Measurements from ENCODE around the gene F10.

The F10 gene

DNA sequence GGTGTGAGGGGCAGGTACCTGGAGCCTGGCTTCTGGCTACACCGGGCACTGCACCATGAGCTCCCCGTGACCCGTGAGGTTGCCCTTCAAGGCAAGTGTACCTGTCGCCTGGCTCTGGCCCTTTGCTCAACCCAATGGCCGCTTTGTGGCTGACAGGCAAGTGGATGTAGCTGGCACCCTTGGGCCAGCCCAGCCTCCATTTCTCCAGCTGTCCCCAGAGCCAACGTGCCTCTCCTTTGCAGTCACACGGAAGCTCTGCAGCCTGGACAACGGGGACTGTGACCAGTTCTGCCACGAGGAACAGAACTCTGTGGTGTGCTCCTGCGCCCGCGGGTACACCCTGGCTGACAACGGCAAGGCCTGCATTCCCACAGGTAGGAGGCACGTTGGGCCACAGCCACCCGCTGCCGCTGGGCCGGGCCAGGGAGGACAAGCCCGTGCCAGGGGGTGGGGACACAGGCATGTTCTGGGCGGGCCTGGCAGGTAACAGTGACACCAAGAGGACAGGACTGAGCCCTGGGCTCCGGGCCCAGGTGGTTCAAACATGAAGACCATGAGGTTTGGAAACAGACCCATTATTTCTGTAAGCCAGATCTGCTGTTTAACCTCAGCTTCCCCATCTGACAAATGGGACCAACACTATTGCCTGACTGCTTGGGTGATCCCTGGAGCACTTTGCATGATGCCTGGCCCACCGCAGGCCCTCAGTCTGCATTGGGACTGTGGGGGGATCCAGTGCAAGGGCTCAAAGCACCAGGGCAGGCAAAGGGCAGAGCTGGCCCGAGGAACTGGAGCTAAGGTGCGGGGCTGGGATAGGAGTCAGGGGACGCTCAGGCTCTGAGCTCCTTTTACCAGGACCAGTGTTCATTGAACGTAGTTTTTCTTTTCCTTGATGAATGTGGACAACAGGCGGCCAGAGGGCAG is 18.3 kb downstream of the F10 start:
- no peak for DNase-seq

DNA sequence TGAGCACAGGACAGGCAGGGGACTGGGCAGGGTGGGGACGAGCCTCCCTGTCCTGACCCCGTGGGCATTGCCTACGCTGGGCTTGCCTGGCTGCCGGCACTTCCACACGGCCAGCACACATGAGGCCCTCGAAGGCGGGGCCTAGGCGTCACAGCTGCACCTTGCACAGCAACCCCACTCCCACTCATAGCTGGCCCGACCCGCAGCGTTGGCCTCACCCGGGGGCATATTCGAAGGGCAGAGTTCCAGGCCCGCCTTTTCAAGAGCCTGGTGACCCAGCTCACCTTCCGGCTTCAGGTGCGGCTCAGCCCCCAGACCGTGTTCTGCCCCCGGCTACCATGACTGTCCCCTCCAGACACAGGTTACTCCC is 19.0 kb downstream of the F10 start:
- no peak for DNase-seq

DNA sequence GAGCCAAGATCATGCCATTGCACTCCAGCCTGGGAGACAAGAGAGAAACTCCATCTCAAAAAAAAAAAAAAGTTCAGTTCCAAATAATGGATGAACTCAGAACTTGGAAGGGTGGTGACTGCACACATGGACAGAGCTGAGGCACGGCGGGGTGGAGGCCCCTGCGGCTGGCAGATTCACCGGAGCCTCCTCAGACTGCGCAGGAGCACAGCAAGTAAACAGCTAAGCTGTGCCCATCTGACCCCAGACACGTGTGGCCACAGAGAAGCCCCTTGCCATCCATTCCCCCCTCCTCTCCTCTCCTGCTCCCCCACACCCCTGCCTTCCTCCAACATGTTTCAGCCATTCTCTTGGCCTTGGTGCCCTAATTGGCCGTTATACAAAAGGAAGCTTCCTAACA is 20.3 kb downstream of the F10 start:
- DNase-seq = no peak

DNA sequence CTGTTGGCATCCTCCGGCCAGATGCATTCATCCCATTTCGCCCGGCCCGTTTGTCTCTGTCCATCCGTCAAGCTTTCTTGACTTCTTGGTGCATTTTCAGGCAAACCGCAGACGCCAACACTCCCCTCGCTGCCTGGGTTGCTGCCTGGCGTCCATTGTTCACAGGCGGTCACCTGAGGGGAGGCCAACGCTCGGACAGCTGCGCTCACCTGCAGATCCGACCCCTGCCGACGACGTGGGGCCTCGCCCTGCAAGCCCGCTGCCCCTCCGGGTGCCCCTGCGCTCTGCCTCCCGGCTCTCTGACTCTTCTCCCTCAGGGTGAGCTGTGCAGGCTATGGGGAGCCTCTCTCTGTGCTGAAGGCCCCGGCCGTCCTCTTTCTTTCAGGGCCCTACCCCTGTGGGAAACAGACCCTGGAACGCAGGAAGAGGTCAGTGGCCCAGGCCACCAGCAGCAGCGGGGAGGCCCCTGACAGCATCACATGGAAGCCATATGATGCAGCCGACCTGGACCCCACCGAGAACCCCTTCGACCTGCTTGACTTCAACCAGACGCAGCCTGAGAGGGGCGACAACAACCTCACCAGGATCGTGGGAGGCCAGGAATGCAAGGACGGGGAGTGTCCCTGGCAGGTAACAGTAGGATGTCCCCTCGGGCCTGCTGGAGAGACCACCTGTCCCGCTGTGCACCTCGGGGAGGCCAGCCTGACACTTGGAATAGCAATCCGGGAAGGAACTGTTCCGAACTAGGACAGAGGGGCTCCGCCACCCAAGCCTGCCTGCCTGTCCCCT is 21.1 kb downstream of the F10 start:
- no peak for DNase-seq

DNA sequence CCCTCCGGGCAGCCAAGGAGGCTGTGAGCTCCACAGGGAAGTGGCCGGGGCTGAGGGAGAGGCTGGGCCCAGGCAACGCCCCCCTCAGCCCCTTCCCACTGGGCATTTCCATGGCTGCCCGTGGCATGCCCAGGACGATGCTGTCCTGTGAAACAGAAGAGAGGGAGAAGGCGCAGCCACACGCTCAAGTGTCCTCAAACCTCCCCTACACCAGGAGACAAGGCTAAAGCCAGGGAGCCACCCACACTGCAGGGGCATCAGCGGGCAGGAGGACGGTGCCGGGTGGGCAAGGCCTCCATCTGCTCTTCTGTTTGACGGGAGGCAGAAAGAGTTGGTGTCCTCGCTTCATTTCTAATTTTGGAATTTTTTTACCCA is 21.6 kb downstream of the F10 start:
- no peak for DNase-seq

DNA sequence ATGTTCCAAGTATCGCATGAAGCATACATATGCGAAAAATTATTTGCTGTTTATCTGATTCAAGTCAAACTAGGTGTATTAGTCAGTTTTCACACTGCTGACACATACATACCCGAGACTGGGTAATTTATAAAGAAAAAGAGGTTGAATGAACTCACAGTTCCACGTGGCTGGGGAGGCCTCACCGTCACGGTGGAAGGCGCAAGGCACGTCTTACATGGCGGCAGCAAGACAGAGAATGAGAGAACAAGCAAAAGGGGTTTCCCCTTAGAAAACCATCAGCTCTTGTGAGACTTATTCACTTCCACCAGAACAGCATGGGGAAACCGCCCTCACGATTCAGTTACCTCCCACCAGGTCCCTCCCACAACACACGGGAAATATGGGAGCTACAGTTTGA is 22.9 kb downstream of the F10 start:
- DNase-seq = no peak

DNA sequence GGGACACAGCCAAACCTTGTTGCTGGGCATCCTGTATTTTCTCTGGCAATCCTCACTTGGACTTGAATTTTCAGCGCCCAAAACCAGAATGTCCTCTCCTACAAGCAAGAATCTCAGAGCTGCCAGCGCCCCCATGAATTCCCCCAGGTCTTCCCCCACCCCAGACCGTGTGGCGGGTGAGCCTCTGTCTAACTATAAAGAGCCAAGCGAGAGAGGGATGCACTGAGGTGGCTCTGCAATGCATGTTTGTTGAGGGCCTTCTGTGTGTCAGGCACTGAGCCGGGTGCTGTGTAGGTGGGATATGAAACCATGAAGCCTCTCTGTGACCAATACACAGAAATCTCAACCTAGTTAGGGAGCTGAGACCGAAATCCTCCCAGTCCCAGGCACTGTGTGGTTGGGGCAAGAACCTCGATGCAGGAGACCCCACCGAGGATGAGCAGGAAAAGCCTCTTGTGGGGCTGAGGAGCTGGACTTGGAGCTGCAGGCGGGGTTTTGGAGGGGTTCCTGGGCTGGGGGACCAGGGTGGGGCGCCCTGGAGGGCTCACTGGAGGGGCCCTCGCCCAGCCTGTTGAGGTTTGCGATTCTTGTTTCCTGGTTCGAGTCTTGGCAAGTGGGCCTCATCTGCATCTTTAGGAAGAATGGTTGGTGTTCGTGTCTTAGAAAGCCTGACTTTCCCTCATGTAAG is 23.5 kb downstream of the F10 start:
- DNase-seq = no peak

DNA sequence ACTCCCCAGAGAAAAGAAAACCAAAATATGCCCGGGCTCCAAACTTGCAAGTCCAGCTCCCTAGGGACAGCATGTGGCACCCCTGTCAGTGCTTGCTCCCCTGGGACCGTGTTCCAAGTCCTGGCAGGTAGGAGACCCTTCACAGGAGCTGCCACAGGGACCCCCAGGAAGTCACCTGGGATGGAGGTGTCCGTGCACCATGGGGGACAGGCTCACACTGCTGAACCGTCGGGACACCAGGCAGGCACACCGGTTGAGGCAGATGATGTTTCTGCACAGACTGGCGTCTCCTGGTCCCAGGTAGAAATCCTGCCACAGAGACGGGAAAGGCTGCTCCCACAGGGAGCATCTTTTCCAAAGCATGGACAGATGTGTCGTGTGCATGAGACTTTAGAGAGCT is 24.2 kb downstream of the F10 start:
- no peak for DNase-seq

DNA sequence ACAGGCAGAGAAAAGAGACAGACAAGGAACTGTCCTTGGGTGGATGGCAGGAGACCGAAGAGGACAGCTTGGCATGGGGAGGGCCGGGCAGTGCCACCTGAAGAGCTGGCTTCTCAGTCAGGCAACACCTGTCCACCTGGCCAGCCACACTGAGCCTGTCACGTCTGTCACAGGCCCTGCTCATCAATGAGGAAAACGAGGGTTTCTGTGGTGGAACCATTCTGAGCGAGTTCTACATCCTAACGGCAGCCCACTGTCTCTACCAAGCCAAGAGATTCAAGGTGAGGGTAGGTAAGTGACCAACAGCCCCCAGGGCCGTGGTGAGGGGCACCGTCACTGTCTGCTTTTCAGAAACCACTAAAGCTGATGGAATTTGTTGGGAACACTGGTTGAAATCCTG is 24.6 kb downstream of the F10 start:
- no peak for DNase-seq

DNA sequence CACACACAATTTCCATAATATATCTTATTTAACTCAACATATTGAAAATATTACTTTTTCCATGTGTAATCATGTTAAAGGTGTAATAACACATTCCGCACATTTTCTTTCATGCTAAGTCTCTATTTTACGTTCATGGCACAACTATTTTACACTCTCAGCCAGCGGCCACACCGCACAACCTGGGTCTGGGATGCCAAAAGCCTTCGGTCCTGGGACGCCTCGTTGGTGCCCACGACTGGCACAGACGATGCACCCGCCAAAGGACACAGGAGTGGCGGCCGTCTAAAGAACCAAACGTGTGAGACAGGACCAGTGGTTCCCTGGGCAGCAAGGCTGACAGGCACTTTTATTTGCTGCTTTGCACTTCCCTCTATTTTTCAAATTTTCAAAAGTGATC is 25.8 kb downstream of the F10 start:
- no peak for DNase-seq

DNA sequence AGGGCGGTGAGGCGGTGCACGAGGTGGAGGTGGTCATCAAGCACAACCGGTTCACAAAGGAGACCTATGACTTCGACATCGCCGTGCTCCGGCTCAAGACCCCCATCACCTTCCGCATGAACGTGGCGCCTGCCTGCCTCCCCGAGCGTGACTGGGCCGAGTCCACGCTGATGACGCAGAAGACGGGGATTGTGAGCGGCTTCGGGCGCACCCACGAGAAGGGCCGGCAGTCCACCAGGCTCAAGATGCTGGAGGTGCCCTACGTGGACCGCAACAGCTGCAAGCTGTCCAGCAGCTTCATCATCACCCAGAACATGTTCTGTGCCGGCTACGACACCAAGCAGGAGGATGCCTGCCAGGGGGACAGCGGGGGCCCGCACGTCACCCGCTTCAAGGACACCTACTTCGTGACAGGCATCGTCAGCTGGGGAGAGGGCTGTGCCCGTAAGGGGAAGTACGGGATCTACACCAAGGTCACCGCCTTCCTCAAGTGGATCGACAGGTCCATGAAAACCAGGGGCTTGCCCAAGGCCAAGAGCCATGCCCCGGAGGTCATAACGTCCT is 26.4 kb downstream of the F10 start:
- no peak for DNase-seq

DNA sequence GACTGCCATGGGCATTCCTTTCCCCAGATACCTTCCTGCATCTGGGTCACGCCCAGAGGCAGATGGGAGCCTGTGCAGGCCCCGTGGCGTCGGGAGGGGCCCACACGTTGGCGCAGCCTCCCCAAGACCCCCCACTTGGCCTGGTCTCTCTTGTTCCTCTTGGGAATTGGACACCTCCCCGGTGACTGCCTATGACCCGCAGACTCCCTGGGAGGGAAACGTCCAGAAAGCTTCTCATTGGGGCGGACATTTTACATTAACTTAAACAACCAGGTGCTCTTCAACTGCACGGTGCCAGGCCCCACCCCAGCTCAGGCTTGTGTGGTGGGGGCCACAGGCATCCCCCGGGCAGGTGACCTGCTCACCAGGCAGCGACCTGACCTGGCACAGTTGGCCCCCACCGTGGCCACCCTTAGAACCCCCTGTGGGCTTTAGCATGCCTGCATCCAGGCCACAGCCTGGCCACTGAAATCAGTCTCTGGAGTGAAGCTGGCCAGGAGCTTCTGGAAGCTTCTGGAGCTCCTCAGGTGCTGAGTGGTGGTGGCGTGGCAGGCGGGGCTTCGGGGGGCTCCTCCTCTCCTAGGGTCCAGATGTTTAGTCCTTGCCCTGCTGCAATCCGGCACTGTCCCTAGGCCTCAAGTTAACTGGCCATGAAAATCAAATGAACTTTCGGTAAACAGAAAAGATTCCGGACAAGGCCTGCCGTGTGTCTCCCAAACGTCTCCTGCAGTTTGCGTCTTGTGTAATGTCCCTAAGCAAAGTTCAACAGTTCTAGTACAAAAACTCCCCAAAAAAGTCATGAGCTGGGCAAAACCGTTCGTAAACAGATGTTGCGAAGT is 27.3 kb downstream of the F10 start:
- no peak for DNase-seq

DNA sequence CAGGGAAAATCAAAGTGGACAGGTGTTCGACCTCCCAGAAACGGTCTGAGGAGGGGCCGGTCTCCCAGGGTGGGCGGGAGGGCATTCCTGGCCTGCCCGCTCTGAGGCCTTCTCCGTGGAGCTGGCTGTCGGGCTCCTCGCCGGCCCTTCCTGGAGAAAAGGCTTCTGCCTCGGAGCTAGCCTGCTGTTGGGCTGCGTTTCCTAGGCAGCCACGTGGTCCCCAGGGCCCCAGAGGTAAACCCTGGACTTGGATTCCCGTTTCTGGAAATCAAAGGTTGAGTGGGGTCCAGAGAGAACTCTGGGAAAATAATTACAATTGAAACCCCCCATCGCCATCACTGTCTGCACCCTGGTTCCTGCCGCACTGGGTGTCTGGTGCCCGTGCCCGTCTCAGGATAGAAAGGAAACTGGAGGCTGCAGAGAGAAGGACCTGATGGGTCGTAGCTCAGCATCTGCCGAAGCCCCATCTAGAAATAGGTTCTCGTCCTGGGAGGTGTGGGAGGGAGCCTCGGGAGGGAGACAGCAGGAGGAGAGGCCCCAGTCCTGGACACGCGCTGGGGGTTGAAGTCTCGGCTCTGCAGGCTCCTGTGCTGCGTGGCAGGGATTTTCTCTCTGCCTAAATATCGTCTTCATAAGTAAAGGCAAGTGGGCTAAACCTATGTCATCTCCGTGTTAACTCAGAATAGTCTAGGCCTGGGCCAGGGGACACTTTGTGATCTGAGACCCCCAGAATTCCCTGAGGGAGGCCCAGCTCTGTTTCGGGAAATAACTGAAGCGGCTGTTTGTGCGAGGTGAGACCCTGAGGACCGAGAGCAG is 28.2 kb downstream of the F10 start:
- DNase-seq = no peak

DNA sequence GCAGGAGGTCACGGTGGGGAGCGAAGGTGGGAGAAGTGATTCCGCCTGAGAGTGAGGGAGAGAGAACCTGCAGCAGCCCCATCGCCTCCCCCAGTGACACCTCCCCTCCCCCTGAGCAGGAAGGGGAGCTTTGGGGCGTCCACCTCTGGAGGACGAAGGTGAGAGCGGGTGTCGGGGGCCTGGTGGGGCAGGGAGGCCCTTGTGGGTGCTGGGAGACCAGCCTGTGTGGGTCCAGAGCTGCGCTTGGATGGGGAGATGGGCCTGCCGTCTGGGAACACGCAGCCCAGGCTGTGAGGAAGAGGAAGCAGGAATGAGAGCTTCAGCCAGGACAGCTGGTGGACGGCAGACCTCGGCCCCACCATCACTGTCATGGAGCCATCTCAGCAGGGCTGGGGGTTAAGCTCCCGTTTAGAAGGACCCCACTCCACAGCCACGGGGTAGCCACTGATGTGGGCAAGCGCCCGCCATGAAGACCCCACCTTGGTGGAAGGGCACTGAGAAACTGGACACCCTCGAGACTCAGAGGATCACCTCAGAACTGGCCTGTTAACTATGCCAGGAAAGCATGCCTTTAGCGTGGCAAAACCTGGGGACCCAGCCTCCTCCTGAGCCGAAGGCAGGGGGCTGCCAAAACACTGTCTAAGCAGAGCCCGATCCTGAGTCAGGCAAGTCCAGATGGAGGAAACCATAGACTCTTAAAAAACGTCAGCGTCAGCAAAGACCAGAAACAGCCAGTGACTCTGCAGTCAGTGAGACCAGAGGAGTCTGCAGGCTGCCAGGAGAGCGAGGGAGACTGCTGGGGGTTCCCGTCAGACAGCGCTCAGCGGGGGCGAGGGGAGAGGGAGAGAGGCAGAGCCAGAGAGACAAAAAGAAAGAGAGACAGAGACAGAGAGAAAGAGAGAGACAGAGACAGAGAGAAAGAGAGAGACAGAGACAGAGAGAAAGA is 29.4 kb downstream of the F10 start:
- peak; percentile 81 for DNase-seq

DNA sequence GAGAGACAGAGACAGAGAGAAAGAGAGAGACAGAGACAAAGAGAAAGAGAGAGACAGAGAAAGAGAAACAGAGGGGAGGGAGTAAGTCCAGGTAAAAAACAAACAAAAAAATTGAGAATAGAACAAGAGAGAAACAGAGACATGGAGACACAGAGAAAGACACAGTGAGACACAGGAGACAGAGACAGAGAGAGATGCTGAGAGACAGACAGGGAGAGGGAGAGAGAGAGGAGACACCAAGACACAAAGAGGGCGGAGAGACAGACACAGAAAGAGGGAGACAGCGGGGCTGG is 30.0 kb downstream of the F10 start:
- no peak for DNase-seq

DNA sequence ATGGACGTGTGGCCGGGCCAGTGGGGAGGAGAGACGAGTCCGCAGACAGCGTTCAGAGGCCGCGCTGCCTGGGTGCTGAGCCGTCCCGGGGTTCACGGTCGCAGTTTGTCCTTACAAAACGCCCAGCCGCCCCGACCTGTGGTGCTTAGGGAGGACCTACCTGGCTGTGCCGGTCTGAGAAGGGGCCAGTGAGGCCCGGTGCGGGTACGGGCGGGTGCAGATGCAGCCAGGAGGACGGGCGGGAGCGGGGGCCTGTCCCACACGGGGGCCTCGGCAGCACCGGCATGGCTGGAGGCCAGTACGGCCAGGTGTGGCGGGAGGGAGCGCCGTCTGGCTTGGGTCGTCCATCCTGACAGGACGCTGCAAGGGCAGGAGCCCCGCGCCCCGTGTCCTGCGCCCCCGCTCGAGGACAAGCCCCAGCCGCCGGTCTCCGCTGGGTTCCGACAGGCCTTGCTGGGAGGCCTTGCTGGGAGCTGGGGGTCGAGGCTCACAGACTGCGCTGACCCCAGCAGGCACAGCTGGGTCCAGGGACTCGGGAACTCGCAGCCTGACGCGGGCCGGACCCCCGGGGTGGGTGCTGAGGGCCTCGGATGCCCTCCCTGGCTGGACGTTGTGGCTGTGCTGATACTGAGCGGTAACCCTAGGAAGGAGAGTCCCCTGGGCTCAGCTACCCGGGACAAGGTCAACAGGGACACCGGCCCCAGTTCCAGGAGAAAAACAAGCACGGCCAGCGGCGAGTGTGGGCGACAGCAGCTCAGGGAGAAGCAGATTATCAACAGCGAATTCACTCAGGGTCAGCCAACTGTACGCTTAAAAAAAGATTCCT is 30.6 kb downstream of the F10 start:
- DNase-seq = no peak

DNA sequence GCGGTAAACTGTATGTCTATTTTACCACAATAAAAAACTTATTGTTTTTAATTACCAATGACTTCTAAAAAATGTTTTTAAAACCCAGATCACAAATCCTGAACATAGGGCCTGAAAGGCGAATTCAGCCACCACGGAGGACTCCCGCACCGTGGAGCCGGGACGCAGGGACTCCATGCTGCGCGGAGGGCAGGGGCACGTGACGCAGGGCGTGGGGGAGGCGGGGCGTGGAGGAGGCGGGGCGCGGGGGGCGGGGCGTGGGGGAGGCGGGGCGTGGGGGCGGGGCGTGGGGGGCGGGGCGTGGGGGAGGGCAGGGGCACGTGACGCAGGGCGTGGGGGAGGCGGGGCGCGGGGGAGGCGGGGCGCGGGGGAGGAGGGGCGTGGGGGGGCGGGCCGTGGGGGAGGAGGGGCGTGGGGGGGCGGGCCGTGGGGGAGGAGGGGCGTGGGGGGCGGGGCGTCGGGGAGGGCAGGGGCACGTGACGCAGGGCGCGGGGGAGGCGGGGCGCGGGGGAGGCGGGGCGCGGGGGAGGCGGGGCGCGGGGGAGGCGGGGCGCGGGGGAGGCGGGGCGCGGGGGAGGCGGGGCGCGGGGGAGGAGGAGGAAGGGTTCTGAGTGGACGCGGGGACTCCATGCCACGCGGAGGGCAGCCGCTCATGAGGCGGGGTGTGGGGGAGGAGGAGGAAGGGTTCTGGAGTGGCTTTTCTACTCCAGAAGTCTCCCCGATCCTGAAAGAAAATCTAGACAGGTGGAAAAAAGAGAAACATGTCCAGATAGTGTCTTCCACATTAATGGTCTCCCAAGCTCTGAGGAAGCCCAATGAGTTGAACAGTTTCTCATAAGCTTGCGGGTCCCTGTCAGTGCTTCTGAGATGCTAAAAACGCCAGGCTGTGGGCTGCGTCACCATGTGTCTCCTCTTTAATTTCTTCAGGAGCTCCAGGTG is 31.5 kb downstream of the F10 start:
- peak; percentile 65 for DNase-seq

DNA sequence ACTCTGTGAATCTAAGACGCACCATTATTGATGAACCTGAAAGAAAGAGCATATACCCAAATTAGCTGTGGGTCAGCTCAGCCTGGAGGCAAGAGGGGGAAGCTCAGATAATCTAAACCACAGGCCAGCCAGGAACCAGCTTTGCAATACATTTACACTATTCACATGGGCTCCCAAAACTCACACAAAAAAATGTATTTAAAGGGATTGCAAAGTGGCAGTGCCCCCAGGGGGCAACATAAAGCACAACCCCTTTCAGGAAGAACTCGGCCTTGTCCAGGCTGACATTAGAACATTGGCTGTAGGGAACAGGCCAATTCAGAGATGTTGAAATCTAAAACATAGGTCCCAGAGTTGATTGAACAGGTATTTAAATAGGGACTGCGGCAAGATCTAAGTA is 32.6 kb downstream of the F10 start:
- no peak for DNase-seq
